SK-N-SH treated with all-trans-retinoic acid at 6 μM for 48 hours (cell line): ENCODE measurements around the gene PRKACB.

ENCODE experiments used
- ESRRG ChIP-seq: fragments of 250-450 bp; sonication (Bioruptor Pico); IDR thresholded peaks from 2 replicates; pipeline ENCODE4 v1.6.1; 2021; ENCODE audit warnings: mild to moderate bottlenecking
- ZFP30 ChIP-seq: fragments of 450-650 bp; formaldehyde crosslinking; IDR thresholded peaks from 2 replicates; pipeline ENCODE4 v1.5.0; 2022; ENCODE audit warnings: mild to moderate bottlenecking, moderate library complexity
- TF ChIP-seq, protein P1 (sequence below): fragments of 250-450 bp; sonication (Bioruptor Pico); IDR thresholded peaks from 2 replicates; pipeline ENCODE4 v1.8.0; 2020; ENCODE audit warnings: mild to moderate bottlenecking, moderate library complexity, borderline replicate concordance
- TF ChIP-seq, protein P2 (sequence below): fragments of 250-450 bp; sonication (Bioruptor Pico); IDR thresholded peaks from 2 replicates; pipeline ENCODE4 v1.8.0; 2021; ENCODE audit warnings: low read depth, mild to moderate bottlenecking, moderate library complexity, borderline replicate concordance

DNA sequence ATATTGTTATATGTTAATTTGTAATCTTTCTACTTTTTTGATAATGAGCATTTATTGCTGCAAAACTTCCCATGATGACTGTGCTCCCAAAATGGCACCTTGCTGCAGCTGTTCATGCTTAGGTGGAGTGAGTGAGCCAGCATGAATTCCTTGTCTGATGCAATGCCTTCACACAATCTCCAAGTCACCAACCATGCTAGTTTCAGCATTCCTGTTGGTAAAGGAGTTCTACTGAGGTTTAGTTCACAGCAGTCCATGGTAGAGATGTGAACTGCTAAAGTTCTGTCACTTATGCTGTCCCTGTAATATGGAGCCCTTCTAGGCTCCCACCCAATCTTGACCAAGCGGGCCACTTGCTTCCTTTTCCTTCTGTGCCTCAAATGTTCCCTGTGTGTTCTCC is 26.2 kb upstream of the PRKACB start:
- TF ChIP-seq ZFP30 (CRISPR knock-in tag) (no peak), ESRRG (CRISPR knock-in tag) (no peak)
- TF ChIP-seq, protein P1, sequence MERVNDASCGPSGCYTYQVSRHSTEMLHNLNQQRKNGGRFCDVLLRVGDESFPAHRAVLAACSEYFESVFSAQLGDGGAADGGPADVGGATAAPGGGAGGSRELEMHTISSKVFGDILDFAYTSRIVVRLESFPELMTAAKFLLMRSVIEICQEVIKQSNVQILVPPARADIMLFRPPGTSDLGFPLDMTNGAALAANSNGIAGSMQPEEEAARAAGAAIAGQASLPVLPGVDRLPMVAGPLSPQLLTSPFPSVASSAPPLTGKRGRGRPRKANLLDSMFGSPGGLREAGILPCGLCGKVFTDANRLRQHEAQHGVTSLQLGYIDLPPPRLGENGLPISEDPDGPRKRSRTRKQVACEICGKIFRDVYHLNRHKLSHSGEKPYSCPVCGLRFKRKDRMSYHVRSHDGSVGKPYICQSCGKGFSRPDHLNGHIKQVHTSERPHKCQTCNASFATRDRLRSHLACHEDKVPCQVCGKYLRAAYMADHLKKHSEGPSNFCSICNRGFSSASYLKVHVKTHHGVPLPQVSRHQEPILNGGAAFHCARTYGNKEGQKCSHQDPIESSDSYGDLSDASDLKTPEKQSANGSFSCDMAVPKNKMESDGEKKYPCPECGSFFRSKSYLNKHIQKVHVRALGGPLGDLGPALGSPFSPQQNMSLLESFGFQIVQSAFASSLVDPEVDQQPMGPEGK (CRISPR knock-in tag) = no peak
- TF ChIP-seq, protein P2, sequence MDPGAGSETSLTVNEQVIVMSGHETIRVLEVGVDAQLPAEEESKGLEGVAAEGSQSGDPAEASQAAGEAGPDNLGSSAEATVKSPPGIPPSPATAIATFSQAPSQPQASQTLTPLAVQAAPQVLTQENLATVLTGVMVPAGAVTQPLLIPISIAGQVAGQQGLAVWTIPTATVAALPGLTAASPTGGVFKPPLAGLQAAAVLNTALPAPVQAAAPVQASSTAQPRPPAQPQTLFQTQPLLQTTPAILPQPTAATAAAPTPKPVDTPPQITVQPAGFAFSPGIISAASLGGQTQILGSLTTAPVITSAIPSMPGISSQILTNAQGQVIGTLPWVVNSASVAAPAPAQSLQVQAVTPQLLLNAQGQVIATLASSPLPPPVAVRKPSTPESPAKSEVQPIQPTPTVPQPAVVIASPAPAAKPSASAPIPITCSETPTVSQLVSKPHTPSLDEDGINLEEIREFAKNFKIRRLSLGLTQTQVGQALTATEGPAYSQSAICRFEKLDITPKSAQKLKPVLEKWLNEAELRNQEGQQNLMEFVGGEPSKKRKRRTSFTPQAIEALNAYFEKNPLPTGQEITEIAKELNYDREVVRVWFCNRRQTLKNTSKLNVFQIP (CRISPR knock-in tag) = no peak
